Fibroblast of lung (primary cell): ENCODE measurements around the gene MYOM3.

Source experiments
- CTCF ChIP-seq, 2 donors: IDR thresholded peaks in 1 of 2; conservative IDR thresholded peaks in 1 of 2; 1 replicate in 1 of 2; 2 replicates in 1 of 2; pipeline ENCODE4 v1.5.1; 2011 to 2012; ENCODE audit warnings: low read length in 2 of 2, control low read depth in 1 of 2, inconsistent platforms in 1 of 2, low read depth in 1 of 2, mild to moderate bottlenecking in 1 of 2
- EZH2 ChIP-seq: IDR thresholded peaks from 2 replicates; pipeline ENCODE4 v1.5.1; 2012; ENCODE audit warnings: low read length, control low read depth, mild to moderate bottlenecking; ENCODE audit errors: missing control alignments

- TF ChIP-seq CTCF (conservative IDR thresholded peaks at IDR 0.05 in 1 of 2, IDR thresholded peaks at IDR 0.05 in 1 of 2; ENCODE audit: low read depth in 1 of 2, low read length in 2 of 2) (no peak), EZH2 (no peak)
Observed at GRCh38 chr1:24095140-24095859, 16.6 kb downstream of the MYOM3 start.
